ENCODE data around the gene MYO10. TPM values are rescaled to one million over a fixed set of nuclear protein-coding genes. Genes with fewer than 3 reads are reported as not detected.
A peak's percentile ranks its signal among the peaks of the same experiment; 100 is the strongest.

MYO10 gene
- total RNA-seq, 1 donor from 2014 or later = 23.1 TPM

- H3K9me3 Mint-ChIP-seq (ENCODE audit: unreplicated experiment) = peaks cover 3% of the 10 kb centered on the region
Measured at GRCh38 chr5:16712620-16713019, 223.5 kb downstream of the MYO10 start.

GRCh38 chr5:16712178-16712577 lies 223.9 kb downstream of the MYO10 start:
- peaks cover under 1% of the 10 kb centered on the region for H3K27me3 Mint-ChIP-seq (ENCODE audit: unreplicated experiment)
- H3K36me3 Mint-ChIP-seq (ENCODE audit: unreplicated experiment) = peaks cover 11% of the 10 kb centered on the region
- H3K4me3 Mint-ChIP-seq (ENCODE audit: unreplicated experiment) = no peak overlapping the region
- TF ChIP-seq CTCF (IDR thresholded peaks at IDR 0.05; ENCODE audit: partially characterized antibody, unreplicated experiment) = no peak
- no peak overlapping the region for H3K27ac Mint-ChIP-seq (ENCODE audit: unreplicated experiment)
- H3K9me3 Mint-ChIP-seq (ENCODE audit: unreplicated experiment) = no peaks in the 10 kb centered on the region
- H3K4me1 Mint-ChIP-seq (ENCODE audit: low read depth, unreplicated experiment) = peaks cover 31% of the 10 kb centered on the region
- DNase-seq = no peak

More at GRCh38 chr5:16712620-16713019, 223.5 kb downstream of the MYO10 start:
- H3K27me3 Mint-ChIP-seq (ENCODE audit: unreplicated experiment) = peaks cover 3% of the 10 kb centered on the region
- TF ChIP-seq CTCF (IDR thresholded peaks at IDR 0.05; ENCODE audit: partially characterized antibody, unreplicated experiment) = no peak
- H3K27ac Mint-ChIP-seq (ENCODE audit: unreplicated experiment) = no peak overlapping the region
- peak overlapping the region; percentile 70 for H3K4me3 Mint-ChIP-seq (ENCODE audit: unreplicated experiment)
- H3K36me3 Mint-ChIP-seq (ENCODE audit: unreplicated experiment) = peaks cover 11% of the 10 kb centered on the region
- peaks cover 35% of the 10 kb centered on the region for H3K4me1 Mint-ChIP-seq (ENCODE audit: low read depth, unreplicated experiment)
- no peak for DNase-seq

GRCh38 chr5:16709691-16710433 lies 226.2 kb downstream of the MYO10 start:
- Mint-ChIP-seq H3K4me1 (ENCODE audit: low read depth, unreplicated experiment) (peaks cover 27% of the 10 kb centered on the region), H3K9me3 (ENCODE audit: unreplicated experiment) (peaks cover 3% of the 10 kb centered on the region), H3K4me3 (ENCODE audit: unreplicated experiment) (no peak overlapping the region), H3K36me3 (ENCODE audit: unreplicated experiment) (peaks cover 15% of the 10 kb centered on the region), H3K27me3 (ENCODE audit: unreplicated experiment) (no peaks in the 10 kb centered on the region), H3K27ac (ENCODE audit: unreplicated experiment) (no peak overlapping the region)
- TF ChIP-seq CTCF (IDR thresholded peaks at IDR 0.05; ENCODE audit: partially characterized antibody, unreplicated experiment) = no peak
- no peak for DNase-seq

- Mint-ChIP-seq H3K4me3 (ENCODE audit: unreplicated experiment) (no peak overlapping the region), H3K4me1 (ENCODE audit: low read depth, unreplicated experiment) (peaks cover 13% of the 10 kb centered on the region), H3K27ac (ENCODE audit: unreplicated experiment) (no peak overlapping the region), H3K9me3 (ENCODE audit: unreplicated experiment) (peaks cover 3% of the 10 kb centered on the region), H3K36me3 (ENCODE audit: unreplicated experiment) (peaks cover 15% of the 10 kb centered on the region), H3K27me3 (ENCODE audit: unreplicated experiment) (no peaks in the 10 kb centered on the region)
- no peak for TF ChIP-seq CTCF (IDR thresholded peaks at IDR 0.05; ENCODE audit: partially characterized antibody, unreplicated experiment)
- DNase-seq = no peak
Measured at GRCh38 chr5:16707869-16708192, 228.3 kb downstream of the MYO10 start.

- Mint-ChIP-seq H3K36me3 (ENCODE audit: unreplicated experiment) (peaks cover 15% of the 10 kb centered on the region), H3K4me3 (ENCODE audit: unreplicated experiment) (no peak overlapping the region), H3K4me1 (ENCODE audit: low read depth, unreplicated experiment) (peaks cover 8% of the 10 kb centered on the region), H3K27ac (ENCODE audit: unreplicated experiment) (no peak overlapping the region), H3K9me3 (ENCODE audit: unreplicated experiment) (peaks cover 3% of the 10 kb centered on the region), H3K27me3 (ENCODE audit: unreplicated experiment) (no peaks in the 10 kb centered on the region)
- DNase-seq = no peak
- no peak for TF ChIP-seq CTCF (IDR thresholded peaks at IDR 0.05; ENCODE audit: partially characterized antibody, unreplicated experiment)
Measured at GRCh38 chr5:16707168-16707868, 228.8 kb downstream of the MYO10 start.

All from glutamatergic neuron (in vitro differentiated cells).